GM12891 (cell line): ENCODE data around the gene CELF3.

ENCODE experiments used
- POLR2A ChIP-seq: IDR thresholded peaks from 2 replicates; pipeline ENCODE4 v1.6.1; 2011; ENCODE audit warnings: low read depth, low read length, control low read depth
- POLR2AphosphoS5 ChIP-seq: IDR thresholded peaks from 2 replicates; pipeline ENCODE4 v1.6.1; 2011; ENCODE audit warnings: low read depth, low read length, control low read depth

DNA sequence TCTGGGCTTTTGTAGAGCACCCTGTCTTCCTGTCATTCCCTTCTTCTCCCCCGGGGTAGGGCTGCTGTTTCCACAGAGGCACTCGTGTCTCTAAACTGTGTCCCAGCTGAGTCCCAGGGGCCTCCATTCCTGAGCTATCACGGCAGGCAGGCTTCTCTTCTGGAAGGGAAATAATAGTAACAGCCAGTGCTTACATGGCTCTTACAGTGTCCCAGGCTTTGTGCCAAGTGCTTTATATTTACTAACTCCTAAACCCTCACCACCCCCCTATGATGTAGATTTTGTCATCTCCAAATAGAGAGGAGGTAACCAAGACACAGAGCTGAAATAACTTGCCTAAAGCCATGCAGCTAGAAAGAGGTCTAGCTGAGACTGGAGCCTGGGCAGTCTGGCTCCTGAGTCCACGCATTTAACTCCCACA, 1.4 kb upstream of the CELF3 start:
- TF ChIP-seq POLR2AphosphoS5: no peak
- TF ChIP-seq POLR2A: no peak
